Panc1 (cell line): ENCODE data around the gene CFAP119. TPM values are rescaled to one million over a fixed set of nuclear protein-coding genes. Genes with fewer than 3 reads are reported as not detected.

Source experiments
- ATAC-seq: fragments of 200-7000 bp; cut with Tn5 transposase; 2 replicates; pipeline ENCODE4 v1.9.1; 2020; ENCODE audit warnings: mild to moderate bottlenecking, moderate library complexity
- BruUV-seq: library from RNA; stranded (reverse); fragments of 400-500 nt; replicated peaks from 2 replicates; lab custom pipeline; 2021; lab: Mats Ljungman, UMichigan
- CTCF ChIA-PET: fragments of 300-600 bp; sonication (Branson Sonifier 250); formaldehyde crosslinking; loops from one replicate; lab custom pipeline; 2022; ENCODE audit warnings: antibody characterized with exemption; lab: Charles Lee
- POLR2A ChIA-PET: fragments of 300-600 bp; sonication (Branson Sonifier 250); formaldehyde crosslinking; loops from one replicate; lab custom pipeline; 2022; ENCODE audit warnings: antibody characterized with exemption; lab: Charles Lee
- DNase-seq: peaks from one replicate; pipeline ENCODE4 v3.0.0-alpha.2; 2010; ENCODE audit warnings: low read depth, low spot score
- H3K27ac ChIP-seq: 2 replicates; pipeline ENCODE4 v1.5.1; 2011; ENCODE audit warnings: mild to moderate bottlenecking, low read length, inconsistent platforms
- H3K27me3 ChIP-seq: fragments of 200-500 bp; sonication (Bioruptor generic); 2 replicates; pipeline ENCODE4 v1.6.0; 2014; ENCODE audit warnings: low read length, inconsistent platforms; ENCODE audit not compliant: control insufficient read depth, insufficient read depth
- H3K36me3 ChIP-seq: fragments of 200-500 bp; sonication (Bioruptor generic); 2 replicates; pipeline ENCODE4 v1.5.1; 2014; ENCODE audit warnings: inconsistent platforms, mild to moderate bottlenecking, low read length, moderate library complexity; ENCODE audit not compliant: control insufficient read depth, insufficient read depth
- H3K4me1 ChIP-seq: 2 replicates; pipeline ENCODE4 v1.5.1; 2011; ENCODE audit warnings: inconsistent platforms, mild to moderate bottlenecking, low read length, moderate library complexity; ENCODE audit not compliant: control insufficient read depth, insufficient read depth
- H3K4me3 ChIP-seq, 2 experiments: 2 replicates each; pipeline ENCODE4 v1.5.1; 2011 to 2012; ENCODE audit warnings: low read depth in 2 of 2, low read length in 2 of 2, mild to moderate bottlenecking in 2 of 2, inconsistent platforms in 1 of 2, moderate library complexity in 1 of 2
- H3K9me3 ChIP-seq: fragments of 200-500 bp; sonication (Bioruptor generic); 2 replicates; pipeline ENCODE4 v1.5.1; 2014; ENCODE audit warnings: low read depth, mild to moderate bottlenecking, inconsistent platforms, low read length, moderate library complexity; ENCODE audit not compliant: control insufficient read depth, insufficient read depth
- CTCF ChIP-seq: fragments of 450-650 bp; IDR thresholded peaks from 2 replicates; pipeline ENCODE4 v1.5.1; 2017; ENCODE audit warnings: mild to moderate bottlenecking
- POLR2AphosphoS5 ChIP-seq: IDR thresholded peaks from 2 replicates; pipeline ENCODE4 v1.6.1; 2012; ENCODE audit warnings: mild to moderate bottlenecking, low read depth, low read length, moderate library complexity
- REST ChIP-seq, 2 experiments: IDR thresholded peaks; 2 replicates each; pipeline ENCODE4 v1.6.1; 2011 to 2012; ENCODE audit warnings: low read depth in 2 of 2, control low read depth in 1 of 2, low read length in 1 of 2, mild to moderate bottlenecking in 1 of 2, moderate library complexity in 1 of 2; ENCODE audit not compliant: insufficient read depth in 1 of 2
- SIN3A ChIP-seq: IDR thresholded peaks from 2 replicates; pipeline ENCODE4 v1.6.1; 2012; ENCODE audit warnings: low read depth, mild to moderate bottlenecking, low read length, moderate library complexity, borderline replicate concordance; ENCODE audit not compliant: insufficient read depth
- TCF7L2 ChIP-seq: IDR thresholded peaks from 2 replicates; pipeline ENCODE4 v1.6.1; 2011; ENCODE audit warnings: mild to moderate bottlenecking, low read depth, low read length, inconsistent platforms
- in situ Hi-C: cut with HindIII; loops from 2 replicates; pipeline ENCODE4 v1.10.0; 2016; ENCODE audit warnings: low sequenced_read_pairs, low pct_unique_long_range_greater_than_20kb
- intact Hi-C: fragments of 100-400 bp; cut with micrococcal nuclease; formaldehyde crosslinking; loops from one replicate; pipeline ENCODE4 v1.10.0; 2022; ENCODE audit not compliant: unreplicated experiment
- total RNA-seq: library from RNA; stranded (reverse); gene quantifications from one replicate; pipeline ENCODE4 v1.2.1, GENCODE V29; 2021; ENCODE audit not compliant: unreplicated experiment

CFAP119 gene
- total RNA-seq, 1 experiment from 2014 or later = 21.0 TPM

GRCh38 chr16:30793508-30794069 lies 31.7 kb upstream of the CFAP119 start:
- POLR2A ChIA-PET = no interaction called here

More at GRCh38 chr16:30793508-30794069, 31.7 kb upstream of the CFAP119 start:
- no peak for TF ChIP-seq REST (IDR thresholded peaks at IDR 0.05; ENCODE audit: insufficient read depth in 1 of 2, low read depth in 2 of 2, low read length in 1 of 2)
- no peak for TF ChIP-seq SIN3A
- no peak for TF ChIP-seq CTCF
- TF ChIP-seq POLR2AphosphoS5 = no peak
- TF ChIP-seq TCF7L2 = no peak
- no peaks in the 10 kb centered on the region for H3K27me3 ChIP-seq
- H3K9me3 ChIP-seq = no peaks in the 10 kb centered on the region
- no peaks in the 10 kb centered on the region for H3K4me1 ChIP-seq
- H3K4me3 ChIP-seq = no peak overlapping the region
- in situ Hi-C loops = no loop called here
- intact Hi-C loops = no loop called here
- no peak overlapping the region for H3K27ac ChIP-seq
- CTCF ChIA-PET = interaction anchor here (1.0 kb wide), 1 partner anchor 148 kb away, joined by 3 read pairs; no protein-coding TSS in a partner anchor
- H3K36me3 ChIP-seq = no peaks in the 10 kb centered on the region
- ATAC-seq (no peak; the same call in 1 of the 2 replicates), DNase-seq (no peak)
- BruUV-seq = no TSS peak
